Measurements from ENCODE around the gene ADAM33. TPM values are rescaled to one million over a fixed set of nuclear protein-coding genes. Genes with fewer than 3 reads are reported as not detected.

ADAM33 gene
- total and polyA plus RNA-seq, 2 of the 8 experiments (the other 6 are each of a cell fraction or from before 2014, with no cell fraction given), result 4.2 to 6.0 TPM

- CTCF ChIA-PET (ENCODE audit: partially characterized antibody), result interaction anchor here (42.0 to 45.1 kb wide), 2 partner anchors 2 to 16 kb away, joined by 1432 read pairs; partner anchors contain the start of genes ADAM33 and SIGLEC1
- Histone ChIP-seq H3K14ac (ENCODE audit: insufficient read length) (no peak overlapping the region), H4K91ac (replicated peaks; ENCODE audit: insufficient read length, low read length) (no peak overlapping the region), H3K23ac (ENCODE audit: insufficient read length) (no peak overlapping the region), H3K9me3 (ENCODE audit: insufficient read depth in 2 of 2, low read depth in 1 of 2, low read length in 1 of 2) (no peaks in the 10 kb centered on the region), H2BK12ac (ENCODE audit: low read depth, low read length) (no peak overlapping the region), H2AFZ (ENCODE audit: low read length) (no peak overlapping the region), H4K20me1 (replicated peaks in 1 of 2; ENCODE audit: control insufficient read depth in 1 of 2, insufficient read depth in 2 of 2, low read length in 2 of 2) (no peaks in the 10 kb centered on the region), H3K4me3 (ENCODE audit: extremely low read depth in 1 of 4, insufficient read depth in 2 of 4, low read depth in 3 of 4, low read length in 4 of 4) (no peak overlapping the region), H2BK15ac (ENCODE audit: low read length) (no peak overlapping the region), H3K4ac (replicated peaks; ENCODE audit: insufficient read length, low read depth, low read length) (no peak overlapping the region), H4K5ac (ENCODE audit: insufficient read length, low read depth, low read length) (no peak overlapping the region), H3K36me3 (ENCODE audit: control insufficient read depth in 2 of 4, insufficient read depth in 4 of 4, low read length in 3 of 4) (no peaks in the 10 kb centered on the region), H3K79me1 (ENCODE audit: low read depth, low read length) (no peaks in the 10 kb centered on the region), H3K79me2 (ENCODE audit: control insufficient read depth in 1 of 2, insufficient read depth in 2 of 2, low read length in 2 of 2) (no peaks in the 10 kb centered on the region), H2BK20ac (ENCODE audit: low read length) (no peak overlapping the region), H2AK5ac (ENCODE audit: low read depth, low read length) (no peak overlapping the region), H3K23me2 (ENCODE audit: low read depth, low read length) (no peaks in the 10 kb centered on the region), H2BK120ac (replicated peaks; ENCODE audit: low read depth, low read length) (no peak overlapping the region), H3K18ac (ENCODE audit: extremely low read depth, low read length) (no peak overlapping the region), H3K4me1 (replicated peaks in 1 of 4; ENCODE audit: control insufficient read depth in 3 of 4, insufficient read depth in 4 of 4, low read length in 3 of 4) (no peaks in the 10 kb centered on the region), H2BK5ac (ENCODE audit: low read depth, low read length) (no peak overlapping the region), H3K27ac (ENCODE audit: low read depth, low read length) (no peak overlapping the region), H3K56ac (replicated peaks; ENCODE audit: insufficient read length, low read depth, low read length) (no peak overlapping the region), H4K8ac (ENCODE audit: extremely low read depth, insufficient read depth, low read length) (no peak overlapping the region), H3K4me2 (ENCODE audit: insufficient read depth in 1 of 2, low read depth in 2 of 2, low read length in 2 of 2) (no peak overlapping the region), H3K27me3 (replicated peaks in 1 of 4; ENCODE audit: control insufficient read depth in 3 of 4, extremely low read depth in 1 of 4, insufficient read depth in 3 of 4, low read length in 3 of 4) (no peaks in the 10 kb centered on the region; a peak in 1 of 7 replicates), H3K9ac (replicated peaks in 1 of 4; ENCODE audit: extremely low read depth in 1 of 4, low read depth in 3 of 4, low read length in 3 of 4) (no peak overlapping the region)
- TF ChIP-seq TAF7 (optimal IDR thresholded peaks at IDR 0.05; ENCODE audit: borderline replicate concordance, low read depth, low read length) (no peak), NRF1 (IDR thresholded peaks at IDR 0.05; ENCODE audit: low read depth, low read length) (no peak), ATF3 (IDR thresholded peaks at IDR 0.05; ENCODE audit: insufficient read depth, low read depth, low read length) (no peak), EGR1 (IDR thresholded peaks at IDR 0.05; ENCODE audit: borderline replicate concordance, low read depth, low read length) (no peak)
- no peak for DNase-seq (ENCODE audit: low read depth in 1 of 2, low spot score in 2 of 2)
- POLR2A ChIA-PET (ENCODE audit: partially characterized antibody), result interaction anchor here (1.4 kb wide), 1 partner anchor 48 kb away, joined by 5 read pairs; no protein-coding TSS in a partner anchor
- 91% methylated on average over 11 of the region's 11 CpGs; no CpG with 5 or more reads in 1 of the 2 experiments for WGBS, 2 experiments (ENCODE audit: extremely low coverage in 1 of 2, insufficient coverage in 1 of 2, insufficient read length in 1 of 2, insufficient replicate concordance in 2 of 2, low coverage in 1 of 2, low lambda C conversion rate in 2 of 2, missing lambda C conversion rate in 1 of 2)
- FAIRE-seq, result no peak
These were observed 21.0 kb upstream of the ADAM33 start for GRCh38 chr20:3702611-3703391.

All from H1 (cell line).